GM23338 (cell line): ENCODE measurements around the gene MAN2C1. TPM values are rescaled to one million over a fixed set of nuclear protein-coding genes. Genes with fewer than 3 reads are reported as not detected.

Experiments used
- ATAC-seq: fragments of 200-7000 bp; cut with Tn5 transposase; 3 replicates; pipeline ENCODE4 v1.9.1; 2020
- DNase-seq: peaks from one replicate; pipeline ENCODE4 v3.0.0-alpha.2; 2015; ENCODE audit warnings: low spot score
- H2AFZ ChIP-seq: fragments of 200-600 bp; sonication (generic); 2 replicates; pipeline ENCODE4 v1.8.0; 2016; ENCODE audit warnings: antibody characterized with exemption, mild to moderate bottlenecking, moderate library complexity
- H3F3A ChIP-seq: fragments of 200-600 bp; sonication (generic); replicated peaks from 2 replicates; pipeline ENCODE4 v1.8.0; 2017; ENCODE audit warnings: antibody characterized with exemption, mixed run types, low read depth
- H3K27ac ChIP-seq: fragments of 200-600 bp; sonication (generic); 2 replicates; pipeline ENCODE4 v1.6.1; 2016; ENCODE audit warnings: low read depth
- H3K27me3 ChIP-seq: fragments of 200-600 bp; sonication (generic); 2 replicates; pipeline ENCODE4 v1.8.0; 2016; ENCODE audit warnings: mild to moderate bottlenecking, mixed run types, moderate library complexity; ENCODE audit not compliant: insufficient read depth
- H3K36me3 ChIP-seq: fragments of 200-600 bp; sonication (generic); 2 replicates; pipeline ENCODE4 v1.8.0; 2016; ENCODE audit warnings: mild to moderate bottlenecking; ENCODE audit not compliant: insufficient read depth
- H3K4me1 ChIP-seq: fragments of 200-600 bp; sonication (generic); 2 replicates; pipeline ENCODE4 v1.8.0; 2016; ENCODE audit warnings: mild to moderate bottlenecking, moderate library complexity; ENCODE audit not compliant: insufficient read depth
- H3K4me2 ChIP-seq: fragments of 200-600 bp; sonication (generic); 2 replicates; pipeline ENCODE4 v1.7.1; 2017; ENCODE audit warnings: mixed run types
- H3K4me3 ChIP-seq: fragments of 200-600 bp; sonication (generic); 2 replicates; pipeline ENCODE4 v1.6.1; 2016; ENCODE audit warnings: mixed run types
- H3K79me2 ChIP-seq: fragments of 200-600 bp; sonication (generic); replicated peaks from 2 replicates; pipeline ENCODE4 v1.8.0; 2017; ENCODE audit warnings: mild to moderate bottlenecking; ENCODE audit not compliant: insufficient read depth
- H3K9me2 ChIP-seq: fragments of 200-600 bp; sonication (generic); 2 replicates; pipeline ENCODE4 v1.8.0; 2017; ENCODE audit not compliant: insufficient read depth
- H4K20me1 ChIP-seq: fragments of 200-600 bp; sonication (generic); replicated peaks from 2 replicates; pipeline ENCODE4 v1.8.0; 2017; ENCODE audit warnings: mild to moderate bottlenecking; ENCODE audit not compliant: insufficient read depth
- H3K27ac Mint-ChIP-seq: 2 replicates; pipeline ENCODE4 v1.8.0; 2020; ENCODE audit warnings: inconsistent platforms, mild to moderate bottlenecking, moderate library complexity, mixed read lengths
- H3K27me3 Mint-ChIP-seq: 3 replicates; pipeline ENCODE4 v1.8.0; 2022; ENCODE audit warnings: low read depth, mild to moderate bottlenecking, moderate library complexity, mixed read lengths, inconsistent platforms; ENCODE audit not compliant: insufficient read depth, poor library complexity
- H3K36me3 Mint-ChIP-seq: 3 replicates; pipeline ENCODE4 v1.8.0; 2021; ENCODE audit warnings: low read depth, mild to moderate bottlenecking, inconsistent platforms, moderate library complexity, mixed read lengths
- H3K4me1 Mint-ChIP-seq: 3 replicates; pipeline ENCODE4 v1.8.0; 2020; ENCODE audit warnings: mild to moderate bottlenecking, inconsistent platforms, mixed read lengths
- H3K4me3 Mint-ChIP-seq: 3 replicates; pipeline ENCODE4 v1.8.0; 2021; ENCODE audit warnings: moderate library complexity, mild to moderate bottlenecking, inconsistent platforms, mixed read lengths
- H3K9me3 Mint-ChIP-seq: 3 replicates; pipeline ENCODE4 v1.8.0; 2020; ENCODE audit warnings: moderate library complexity, mild to moderate bottlenecking, inconsistent platforms, mixed read lengths
- CREB1 ChIP-seq: fragments of 250-450 bp; sonication (Bioruptor Pico); IDR thresholded peaks from 2 replicates; pipeline ENCODE4 v1.5.0; 2020; ENCODE audit warnings: low read depth, mild to moderate bottlenecking, moderate library complexity
- ETS1 ChIP-seq: IDR thresholded peaks from 2 replicates; pipeline ENCODE4 v1.6.1; 2016; ENCODE audit warnings: antibody characterized with exemption
- EZH2 ChIP-seq: fragments of 200-600 bp; sonication (generic); IDR thresholded peaks from one replicate; pipeline ENCODE4 v1.8.0; 2017; ENCODE audit warnings: antibody characterized with exemption, mild to moderate bottlenecking, low read depth; ENCODE audit not compliant: unreplicated experiment
- EZH2phosphoT487 ChIP-seq: fragments of 200-600 bp; sonication (generic); IDR thresholded peaks from one replicate; pipeline ENCODE4 v1.8.1; 2018; ENCODE audit warnings: antibody characterized with exemption; ENCODE audit not compliant: unreplicated experiment
- REST ChIP-seq: IDR thresholded peaks from one replicate; pipeline ENCODE4 v1.6.1; 2018; ENCODE audit warnings: antibody characterized with exemption; ENCODE audit not compliant: unreplicated experiment
- STAT1 ChIP-seq: IDR thresholded peaks from one replicate; pipeline ENCODE4 v1.6.1; 2016; ENCODE audit warnings: antibody characterized with exemption; ENCODE audit not compliant: unreplicated experiment
- polyA plus RNA-seq: library from polyadenylated mRNA; unstranded; fragments of >200 nt; fragmentation: Nextera tagmentation; extraction: Ambion mirVana; gene quantifications from 2 replicates; pipeline ENCODE4 v1.2.1, GENCODE V29; 2016
- total RNA-seq: library from RNA; depleted of rRNA; stranded (reverse); fragments of >200 nt; shearing (Covaris generic); gene quantifications from 2 replicates; pipeline ENCODE4 v1.2.3, GENCODE V29; 2014
- TF ChIP-seq, protein P1 (sequence below), 2 experiments: fragments of 200-600 bp in 1 of 2; sonication (generic) in 1 of 2; conservative IDR thresholded peaks; 2 replicates each; pipeline versions ENCODE4 v1.5.1 to v1.6.1; 2016 to 2017; ENCODE audit warnings: antibody characterized with exemption in 2 of 2, low read depth in 2 of 2, mild to moderate bottlenecking in 2 of 2, moderate library complexity in 1 of 2

The MAN2C1 gene
- total and polyA plus RNA-seq, 2 experiments from 2014 or later = 42.3 to 129 TPM

GRCh38 chr15:75371901-75372688, 3.7 kb upstream of the MAN2C1 start (continued):
- TF ChIP-seq REST (no peak), EZH2phosphoT487 (no peak), EZH2 (no peak), STAT1 (no peak)
- TF ChIP-seq, protein P1, sequence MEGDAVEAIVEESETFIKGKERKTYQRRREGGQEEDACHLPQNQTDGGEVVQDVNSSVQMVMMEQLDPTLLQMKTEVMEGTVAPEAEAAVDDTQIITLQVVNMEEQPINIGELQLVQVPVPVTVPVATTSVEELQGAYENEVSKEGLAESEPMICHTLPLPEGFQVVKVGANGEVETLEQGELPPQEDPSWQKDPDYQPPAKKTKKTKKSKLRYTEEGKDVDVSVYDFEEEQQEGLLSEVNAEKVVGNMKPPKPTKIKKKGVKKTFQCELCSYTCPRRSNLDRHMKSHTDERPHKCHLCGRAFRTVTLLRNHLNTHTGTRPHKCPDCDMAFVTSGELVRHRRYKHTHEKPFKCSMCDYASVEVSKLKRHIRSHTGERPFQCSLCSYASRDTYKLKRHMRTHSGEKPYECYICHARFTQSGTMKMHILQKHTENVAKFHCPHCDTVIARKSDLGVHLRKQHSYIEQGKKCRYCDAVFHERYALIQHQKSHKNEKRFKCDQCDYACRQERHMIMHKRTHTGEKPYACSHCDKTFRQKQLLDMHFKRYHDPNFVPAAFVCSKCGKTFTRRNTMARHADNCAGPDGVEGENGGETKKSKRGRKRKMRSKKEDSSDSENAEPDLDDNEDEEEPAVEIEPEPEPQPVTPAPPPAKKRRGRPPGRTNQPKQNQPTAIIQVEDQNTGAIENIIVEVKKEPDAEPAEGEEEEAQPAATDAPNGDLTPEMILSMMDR (conservative IDR thresholded peaks at IDR 0.05; ENCODE audit: low read depth in 2 of 2) = no peak

- Histone ChIP-seq H3K27me3 (no peaks in the 10 kb centered on the region), H3K79me2 (peaks cover 15% of the 10 kb centered on the region), H3K4me2 (no peak overlapping the region), H3K4me3 (no peak overlapping the region), H4K20me1 (peaks cover 22% of the 10 kb centered on the region), H3K27ac (no peak overlapping the region), H3K36me3 (peaks cover 40% of the 10 kb centered on the region), H3F3A (peaks cover 35% of the 10 kb centered on the region; the same call in 1 of the 2 replicates), H3K9me2 (no peaks in the 10 kb centered on the region), H2AFZ (no peak overlapping the region), H3K4me1 (peaks cover 13% of the 10 kb centered on the region; the same call in 1 of the 2 replicates)
- H3K4me1 Mint-ChIP-seq = peaks cover 12% of the 10 kb centered on the region
- ATAC-seq = no peak
- peaks cover 68% of the 10 kb centered on the region for H3K36me3 Mint-ChIP-seq
- peaks cover 13% of the 10 kb centered on the region for H3K27me3 Mint-ChIP-seq
- no peak overlapping the region for H3K4me3 Mint-ChIP-seq
- no peaks in the 10 kb centered on the region; the same call in 2 of the 3 replicates for H3K9me3 Mint-ChIP-seq
- H3K27ac Mint-ChIP-seq = no peak overlapping the region
- DNase-seq = no peak
- TF ChIP-seq ETS1 (no peak), STAT1 (no peak), REST (no peak), CREB1 (CRISPR knock-in tag) (no peak)
Observed at GRCh38 chr15:75371486-75371885, 3.1 kb upstream of the MAN2C1 start.
